Measurements from ENCODE around the gene NIF3L1. TPM values are rescaled to one million over a fixed set of nuclear protein-coding genes. Genes with fewer than 3 reads are reported as not detected.

NIF3L1 gene
- total and polyA plus RNA-seq, 10 of the 15 experiments (the other 5 are each of a cell fraction or from before 2014, with no cell fraction given) = 27.6 to 95.9 (median 53.8) TPM

- Histone ChIP-seq H3K79me2 (ENCODE audit: control insufficient read depth, insufficient read depth, low read length) (no peaks in the 10 kb centered on the region), H3K4me2 (ENCODE audit: control insufficient read depth, insufficient read depth) (no peak overlapping the region), H4K20me1 (ENCODE audit: control insufficient read depth, insufficient read depth) (no peaks in the 10 kb centered on the region), H2AFZ (ENCODE audit: control insufficient read depth, low read depth, low read length) (no peak overlapping the region), H3K36me3 (ENCODE audit: control insufficient read depth in 2 of 2, insufficient read depth in 2 of 2, low read length in 1 of 2) (peaks cover 7 to 9% of the 10 kb centered on the region in 2 experiments), H3K27ac (ENCODE audit: control insufficient read depth, insufficient read depth) (no peak overlapping the region), H3K9ac (ENCODE audit: control insufficient read depth, insufficient read depth, low read length) (no peak overlapping the region), H3K9me3 (replicated peaks; ENCODE audit: control insufficient read depth, insufficient read depth, low read length) (no peaks in the 10 kb centered on the region), H3K27me3 (replicated peaks in 1 of 2; ENCODE audit: control insufficient read depth in 2 of 2, insufficient read depth in 2 of 2, low read length in 1 of 2) (no peaks in the 10 kb centered on the region), H3K4me3 (no peak overlapping the region), H3K4me1 (ENCODE audit: control insufficient read depth, insufficient read depth, low read length) (no peaks in the 10 kb centered on the region)
- POLR2A ChIA-PET = interaction anchor here (0.7 to 1.1 kb wide), 4 partner anchors 21 to 578 kb away, joined by 3 to 5 read pairs (median 4); no protein-coding TSS in a partner anchor
- no peak for ATAC-seq
- in situ Hi-C loops (cut with MboI) = no loop called here
- BruUV-seq (replicated peaks) = no TSS peak
- TF ChIP-seq E2F8 (IDR thresholded peaks at IDR 0.05; ENCODE audit: low read depth, partially characterized antibody) (no peak), TCF12 (IDR thresholded peaks at IDR 0.05; ENCODE audit: low read depth, low read length) (no peak), CHD2 (IDR thresholded peaks at IDR 0.05; ENCODE audit: borderline replicate concordance, low read depth, low read length) (no peak), POLR2A (IDR thresholded peaks at IDR 0.05; ENCODE audit: low read depth, low read length) (no peak), ZNF687 (IDR thresholded peaks at IDR 0.05) (no peak), HCFC1 (IDR thresholded peaks at IDR 0.05; ENCODE audit: low read length) (no peak), CBX3 (IDR thresholded peaks at IDR 0.05; ENCODE audit: borderline replicate concordance, low read depth) (no peak), DPF2 (IDR thresholded peaks at IDR 0.05) (no peak), RFX5 (IDR thresholded peaks at IDR 0.05; ENCODE audit: low read depth, low read length) (no peak), MYC (IDR thresholded peaks at IDR 0.05; ENCODE audit: insufficient read depth, insufficient read length, insufficient replicate concordance, low read length, severe bottlenecking) (no peak), NFIC (IDR thresholded peaks at IDR 0.05; ENCODE audit: low read depth, low read length) (no peak), RCOR1 (conservative IDR thresholded peaks at IDR 0.05; ENCODE audit: low read depth, low read length) (no peak), HDAC6 (IDR thresholded peaks at IDR 0.05; ENCODE audit: unreplicated experiment) (no peak), SP1 (IDR thresholded peaks at IDR 0.05; ENCODE audit: low read depth, low read length) (no peak)
- CTCF ChIA-PET = no interaction called here
- SMC1A ChIA-PET (ENCODE audit: uncharacterized antibody, unreplicated experiment) = no interaction called here
- RAD21 ChIA-PET (ENCODE audit: unreplicated experiment) = no interaction called here
- no peak for DNase-seq (ENCODE audit: low read depth, low spot score)
- intact Hi-C loops (cut with micrococcal nuclease; ENCODE audit: unreplicated experiment) = no loop called here
- no peak for FAIRE-seq
Observed at GRCh38 chr2:200847269-200847668, 41.9 kb upstream of the NIF3L1 start.
